Panc1 (cell line): ENCODE measurements around the gene SPCS2. TPM values are rescaled to one million over a fixed set of nuclear protein-coding genes. Genes with fewer than 3 reads are reported as not detected.

ENCODE experiments used
- ATAC-seq: fragments of 200-7000 bp; cut with Tn5 transposase; 2 replicates; pipeline ENCODE4 v1.9.1; 2020; ENCODE audit warnings: mild to moderate bottlenecking, moderate library complexity
- BruUV-seq: library from RNA; stranded (reverse); fragments of 400-500 nt; replicated peaks from 2 replicates; lab custom pipeline; 2021; lab: Mats Ljungman, UMichigan
- CTCF ChIA-PET: fragments of 300-600 bp; sonication (Branson Sonifier 250); formaldehyde crosslinking; loops from one replicate; lab custom pipeline; 2022; ENCODE audit warnings: antibody characterized with exemption; lab: Charles Lee
- POLR2A ChIA-PET: fragments of 300-600 bp; sonication (Branson Sonifier 250); formaldehyde crosslinking; loops from one replicate; lab custom pipeline; 2022; ENCODE audit warnings: antibody characterized with exemption; lab: Charles Lee
- DNase-seq: peaks from one replicate; pipeline ENCODE4 v3.0.0-alpha.2; 2010; ENCODE audit warnings: low read depth, low spot score
- H3K27ac ChIP-seq: 2 replicates; pipeline ENCODE4 v1.5.1; 2011; ENCODE audit warnings: mild to moderate bottlenecking, low read length, inconsistent platforms
- H3K27me3 ChIP-seq: fragments of 200-500 bp; sonication (Bioruptor generic); 2 replicates; pipeline ENCODE4 v1.6.0; 2014; ENCODE audit warnings: low read length, inconsistent platforms; ENCODE audit not compliant: control insufficient read depth, insufficient read depth
- H3K36me3 ChIP-seq: fragments of 200-500 bp; sonication (Bioruptor generic); 2 replicates; pipeline ENCODE4 v1.5.1; 2014; ENCODE audit warnings: inconsistent platforms, mild to moderate bottlenecking, low read length, moderate library complexity; ENCODE audit not compliant: control insufficient read depth, insufficient read depth
- H3K4me1 ChIP-seq: 2 replicates; pipeline ENCODE4 v1.5.1; 2011; ENCODE audit warnings: inconsistent platforms, mild to moderate bottlenecking, low read length, moderate library complexity; ENCODE audit not compliant: control insufficient read depth, insufficient read depth
- H3K4me3 ChIP-seq, 2 experiments: 2 replicates each; pipeline ENCODE4 v1.5.1; 2011 to 2012; ENCODE audit warnings: low read depth in 2 of 2, low read length in 2 of 2, mild to moderate bottlenecking in 2 of 2, inconsistent platforms in 1 of 2, moderate library complexity in 1 of 2
- H3K9me3 ChIP-seq: fragments of 200-500 bp; sonication (Bioruptor generic); 2 replicates; pipeline ENCODE4 v1.5.1; 2014; ENCODE audit warnings: low read depth, mild to moderate bottlenecking, inconsistent platforms, low read length, moderate library complexity; ENCODE audit not compliant: control insufficient read depth, insufficient read depth
- POLR2AphosphoS5 ChIP-seq: IDR thresholded peaks from 2 replicates; pipeline ENCODE4 v1.6.1; 2012; ENCODE audit warnings: mild to moderate bottlenecking, low read depth, low read length, moderate library complexity
- SIN3A ChIP-seq: IDR thresholded peaks from 2 replicates; pipeline ENCODE4 v1.6.1; 2012; ENCODE audit warnings: low read depth, mild to moderate bottlenecking, low read length, moderate library complexity, borderline replicate concordance; ENCODE audit not compliant: insufficient read depth
- TCF7L2 ChIP-seq: IDR thresholded peaks from 2 replicates; pipeline ENCODE4 v1.6.1; 2011; ENCODE audit warnings: mild to moderate bottlenecking, low read depth, low read length, inconsistent platforms
- in situ Hi-C: cut with HindIII; loops from 2 replicates; pipeline ENCODE4 v1.10.0; 2016; ENCODE audit warnings: low sequenced_read_pairs, low pct_unique_long_range_greater_than_20kb
- intact Hi-C: fragments of 100-400 bp; cut with micrococcal nuclease; formaldehyde crosslinking; loops from one replicate; pipeline ENCODE4 v1.10.0; 2022; ENCODE audit not compliant: unreplicated experiment
- total RNA-seq: library from RNA; stranded (reverse); gene quantifications from one replicate; pipeline ENCODE4 v1.2.1, GENCODE V29; 2021; ENCODE audit not compliant: unreplicated experiment
- TF ChIP-seq, protein P1 (sequence below), 2 experiments: IDR thresholded peaks; 2 replicates each; pipeline ENCODE4 v1.6.1; 2011 to 2012; ENCODE audit warnings: low read depth in 2 of 2, control low read depth in 1 of 2, low read length in 1 of 2, mild to moderate bottlenecking in 1 of 2, moderate library complexity in 1 of 2; ENCODE audit not compliant: insufficient read depth in 1 of 2
- TF ChIP-seq, protein P2 (sequence below): fragments of 450-650 bp; IDR thresholded peaks from 2 replicates; pipeline ENCODE4 v1.5.1; 2017; ENCODE audit warnings: mild to moderate bottlenecking

The SPCS2 gene
- total RNA-seq, 1 experiment from 2014 or later, result 242 TPM

DNA sequence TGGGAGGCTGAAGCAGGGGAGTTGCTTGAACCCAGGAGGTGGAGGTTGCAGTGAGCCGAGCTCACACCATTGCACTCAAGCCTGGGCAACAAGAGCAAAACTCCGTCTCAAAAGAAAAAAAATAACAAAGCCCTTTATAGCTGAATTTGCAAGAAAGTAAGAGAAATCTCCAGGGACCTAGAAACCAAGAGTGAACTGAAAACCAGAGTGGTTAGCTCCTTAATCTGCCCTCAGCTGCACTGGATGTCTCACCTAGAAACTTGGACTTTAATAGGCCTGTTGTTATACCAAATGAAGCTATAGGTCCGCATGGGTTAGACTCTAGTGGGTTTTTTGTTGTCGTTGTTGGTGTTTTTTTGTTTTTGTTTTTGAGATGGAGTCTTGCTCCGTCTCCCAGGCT lies 43.8 kb downstream of the SPCS2 start:
- POLR2A ChIA-PET, result no interaction called here
- Histone ChIP-seq H3K4me3 (no peak overlapping the region), H3K27ac (no peak overlapping the region), H3K36me3 (peaks cover 17% of the 10 kb centered on the region), H3K27me3 (no peaks in the 10 kb centered on the region), H3K9me3 (no peaks in the 10 kb centered on the region), H3K4me1 (peaks cover 21% of the 10 kb centered on the region)
- TF ChIP-seq SIN3A (no peak), POLR2AphosphoS5 (no peak), TCF7L2 (no peak)
- TF ChIP-seq, protein P1, sequence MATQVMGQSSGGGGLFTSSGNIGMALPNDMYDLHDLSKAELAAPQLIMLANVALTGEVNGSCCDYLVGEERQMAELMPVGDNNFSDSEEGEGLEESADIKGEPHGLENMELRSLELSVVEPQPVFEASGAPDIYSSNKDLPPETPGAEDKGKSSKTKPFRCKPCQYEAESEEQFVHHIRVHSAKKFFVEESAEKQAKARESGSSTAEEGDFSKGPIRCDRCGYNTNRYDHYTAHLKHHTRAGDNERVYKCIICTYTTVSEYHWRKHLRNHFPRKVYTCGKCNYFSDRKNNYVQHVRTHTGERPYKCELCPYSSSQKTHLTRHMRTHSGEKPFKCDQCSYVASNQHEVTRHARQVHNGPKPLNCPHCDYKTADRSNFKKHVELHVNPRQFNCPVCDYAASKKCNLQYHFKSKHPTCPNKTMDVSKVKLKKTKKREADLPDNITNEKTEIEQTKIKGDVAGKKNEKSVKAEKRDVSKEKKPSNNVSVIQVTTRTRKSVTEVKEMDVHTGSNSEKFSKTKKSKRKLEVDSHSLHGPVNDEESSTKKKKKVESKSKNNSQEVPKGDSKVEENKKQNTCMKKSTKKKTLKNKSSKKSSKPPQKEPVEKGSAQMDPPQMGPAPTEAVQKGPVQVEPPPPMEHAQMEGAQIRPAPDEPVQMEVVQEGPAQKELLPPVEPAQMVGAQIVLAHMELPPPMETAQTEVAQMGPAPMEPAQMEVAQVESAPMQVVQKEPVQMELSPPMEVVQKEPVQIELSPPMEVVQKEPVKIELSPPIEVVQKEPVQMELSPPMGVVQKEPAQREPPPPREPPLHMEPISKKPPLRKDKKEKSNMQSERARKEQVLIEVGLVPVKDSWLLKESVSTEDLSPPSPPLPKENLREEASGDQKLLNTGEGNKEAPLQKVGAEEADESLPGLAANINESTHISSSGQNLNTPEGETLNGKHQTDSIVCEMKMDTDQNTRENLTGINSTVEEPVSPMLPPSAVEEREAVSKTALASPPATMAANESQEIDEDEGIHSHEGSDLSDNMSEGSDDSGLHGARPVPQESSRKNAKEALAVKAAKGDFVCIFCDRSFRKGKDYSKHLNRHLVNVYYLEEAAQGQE (IDR thresholded peaks at IDR 0.05; ENCODE audit: insufficient read depth in 1 of 2, low read depth in 2 of 2, low read length in 1 of 2), result no peak
- TF ChIP-seq, protein P2, sequence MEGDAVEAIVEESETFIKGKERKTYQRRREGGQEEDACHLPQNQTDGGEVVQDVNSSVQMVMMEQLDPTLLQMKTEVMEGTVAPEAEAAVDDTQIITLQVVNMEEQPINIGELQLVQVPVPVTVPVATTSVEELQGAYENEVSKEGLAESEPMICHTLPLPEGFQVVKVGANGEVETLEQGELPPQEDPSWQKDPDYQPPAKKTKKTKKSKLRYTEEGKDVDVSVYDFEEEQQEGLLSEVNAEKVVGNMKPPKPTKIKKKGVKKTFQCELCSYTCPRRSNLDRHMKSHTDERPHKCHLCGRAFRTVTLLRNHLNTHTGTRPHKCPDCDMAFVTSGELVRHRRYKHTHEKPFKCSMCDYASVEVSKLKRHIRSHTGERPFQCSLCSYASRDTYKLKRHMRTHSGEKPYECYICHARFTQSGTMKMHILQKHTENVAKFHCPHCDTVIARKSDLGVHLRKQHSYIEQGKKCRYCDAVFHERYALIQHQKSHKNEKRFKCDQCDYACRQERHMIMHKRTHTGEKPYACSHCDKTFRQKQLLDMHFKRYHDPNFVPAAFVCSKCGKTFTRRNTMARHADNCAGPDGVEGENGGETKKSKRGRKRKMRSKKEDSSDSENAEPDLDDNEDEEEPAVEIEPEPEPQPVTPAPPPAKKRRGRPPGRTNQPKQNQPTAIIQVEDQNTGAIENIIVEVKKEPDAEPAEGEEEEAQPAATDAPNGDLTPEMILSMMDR, result no peak
- intact Hi-C loops (no loop called here), in situ Hi-C loops (no loop called here)
- CTCF ChIA-PET, result no interaction called here
- DNase-seq (no peak), ATAC-seq (no peak)
- no TSS peak for BruUV-seq

DNA sequence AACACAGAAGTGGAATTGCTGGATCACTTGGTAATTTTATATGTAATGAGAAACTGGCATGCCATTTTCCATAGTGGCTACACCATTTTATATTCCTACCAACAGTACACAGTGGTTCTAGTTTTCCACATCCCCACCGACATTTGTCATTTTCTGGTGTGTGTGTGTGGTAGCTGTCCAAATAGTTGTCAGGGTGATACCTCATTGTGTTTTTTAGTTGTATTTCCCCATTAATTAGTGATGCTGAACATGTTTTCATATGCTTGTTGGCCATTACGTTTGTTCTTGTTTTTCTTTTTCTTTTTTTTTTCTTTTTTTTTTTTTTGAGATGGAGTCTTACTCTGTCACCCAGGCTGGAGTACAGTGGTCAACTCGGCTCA lies 51.9 kb downstream of the SPCS2 start:
- intact Hi-C loops (no loop called here), in situ Hi-C loops (loop anchor here (25.0 kb wide), 2 partner anchors 111 to 236 kb away; partner anchors contain the start of gene TPBGL)
- ATAC-seq, result no peak
- ChIA-PET POLR2A (no interaction called here), CTCF (no interaction called here)
- no peak for TF ChIP-seq POLR2AphosphoS5
- TF ChIP-seq, protein P2, result no peak
- no peak for TF ChIP-seq TCF7L2
- TF ChIP-seq, protein P1 (IDR thresholded peaks at IDR 0.05; ENCODE audit: insufficient read depth in 1 of 2, low read depth in 2 of 2, low read length in 1 of 2), result no peak
- Histone ChIP-seq H3K4me3 (no peak overlapping the region), H3K27me3 (no peaks in the 10 kb centered on the region), H3K27ac (no peak overlapping the region), H3K4me1 (no peaks in the 10 kb centered on the region), H3K9me3 (no peaks in the 10 kb centered on the region), H3K36me3 (peaks cover 14% of the 10 kb centered on the region)
- no TSS peak for BruUV-seq
- DNase-seq, result no peak
